Neural cell (in vitro differentiated cells): ENCODE measurements around the gene TOGARAM2.

Experiments
- CTCF ChIP-seq: fragments of 450-650 bp; IDR thresholded peaks from 2 replicates; pipeline ENCODE4 v1.5.1; 2014; ENCODE audit warnings: antibody characterized with exemption, mild to moderate bottlenecking, moderate library complexity; ENCODE audit not compliant: poor library complexity, severe bottlenecking
- EZH2 ChIP-seq: fragments of 200-600, 300-800 bp; shearing (Covaris generic), sonication (generic); IDR thresholded peaks from 2 replicates; pipeline ENCODE4 v1.6.1; 2014; ENCODE audit warnings: antibody characterized with exemption, low read length, borderline replicate concordance, mild to moderate bottlenecking; ENCODE audit not compliant: insufficient read depth, poor library complexity, severe bottlenecking
- MXI1 ChIP-seq: fragments of 450-650 bp; conservative IDR thresholded peaks from 2 replicates; pipeline ENCODE4 v1.6.1; 2014; ENCODE audit warnings: antibody characterized with exemption, mild to moderate bottlenecking; ENCODE audit not compliant: poor library complexity, severe bottlenecking
- POLR2AphosphoS5 ChIP-seq: IDR thresholded peaks from 2 replicates; pipeline ENCODE4 v1.6.1; 2012
- RAD21 ChIP-seq: fragments of 450-650 bp; conservative IDR thresholded peaks from 2 replicates; pipeline ENCODE4 v1.6.1; 2014; ENCODE audit warnings: antibody characterized with exemption, mild to moderate bottlenecking, moderate library complexity

GRCh38 chr2:29041161-29041660 is 60.1 kb downstream of the TOGARAM2 start:
- TF ChIP-seq CTCF = no peak
- TF ChIP-seq RAD21 = no peak
- TF ChIP-seq POLR2AphosphoS5 = no peak
- TF ChIP-seq EZH2 = no peak
- TF ChIP-seq MXI1 = no peak
